HepG2 (cell line): ENCODE measurements around the gene CHPF. TPM values are rescaled to one million over a fixed set of nuclear protein-coding genes. Genes with fewer than 3 reads are reported as not detected.

ENCODE experiments used
- CAMTA2 ChIP-seq: sonication (generic); formaldehyde crosslinking; IDR thresholded peaks from 2 replicates; pipeline ENCODE4 v1.4.0; 2020; ENCODE audit warnings: mild to moderate bottlenecking, missing genetic modification reagents, borderline replicate concordance
- KMT2A ChIP-seq: sonication (generic); formaldehyde crosslinking; IDR thresholded peaks from 2 replicates; pipeline ENCODE4 v1.4.0; 2020; ENCODE audit warnings: missing genetic modification reagents
- MBD4 ChIP-seq: IDR thresholded peaks from 2 replicates; pipeline ENCODE4 v1.6.1; 2012; ENCODE audit warnings: low read length, inconsistent platforms, borderline replicate concordance
- NONO ChIP-seq, 2 experiments: fragments of 450-650 bp in 1 of 2; sonication (generic) in 1 of 2; formaldehyde crosslinking in 1 of 2; IDR thresholded peaks in 1 of 2; conservative IDR thresholded peaks in 1 of 2; 2 replicates each; pipeline versions ENCODE4 v1.6.1 to v1.8.0; 2017 to 2022; ENCODE audit warnings: mild to moderate bottlenecking in 1 of 2, missing genetic modification reagents in 1 of 2, moderate library complexity in 1 of 2
- RNF2 ChIP-seq: fragments of 450-650 bp; conservative IDR thresholded peaks from 2 replicates; pipeline ENCODE4 v1.6.1; 2016; ENCODE audit warnings: low read depth
- SMARCC2 ChIP-seq: fragments of 450-650 bp; IDR thresholded peaks from 2 replicates; pipeline ENCODE4 v1.6.1; 2017; ENCODE audit warnings: antibody characterized with exemption, mild to moderate bottlenecking
- SP140L ChIP-seq: sonication (generic); formaldehyde crosslinking; IDR thresholded peaks from 2 replicates; pipeline ENCODE4 v1.4.0; 2020; ENCODE audit warnings: missing genetic modification reagents, borderline replicate concordance
- SRSF1 ChIP-seq: fragments of 200-400 bp; formaldehyde crosslinking; optimal IDR thresholded peaks from 2 replicates; pipeline ENCODE3; 2017; ENCODE audit warnings: mild to moderate bottlenecking, low read depth, low read length, moderate library complexity
- ZFAT ChIP-seq: sonication (generic); formaldehyde crosslinking; conservative IDR thresholded peaks from 2 replicates; pipeline ENCODE4 v1.8.1; 2023; ENCODE audit warnings: missing genetic modification reagents, inconsistent platforms
- ZNF121 ChIP-seq: sonication (generic); formaldehyde crosslinking; IDR thresholded peaks from 2 replicates; pipeline ENCODE4 v1.5.0; 2020; ENCODE audit warnings: mild to moderate bottlenecking, missing genetic modification reagents
- ZNF335 ChIP-seq: sonication (generic); formaldehyde crosslinking; IDR thresholded peaks from 2 replicates; pipeline ENCODE4 v1.4.0; 2020; ENCODE audit warnings: missing genetic modification reagents
- ZNF337 ChIP-seq: sonication (generic); formaldehyde crosslinking; IDR thresholded peaks from 2 replicates; pipeline ENCODE4 v1.5.1; 2020; ENCODE audit warnings: missing genetic modification reagents, low read depth, mild to moderate bottlenecking, borderline replicate concordance
- ZNF510 ChIP-seq: sonication (generic); formaldehyde crosslinking; IDR thresholded peaks from 2 replicates; pipeline ENCODE4 v1.4.0; 2020; ENCODE audit warnings: low read depth, mild to moderate bottlenecking, missing genetic modification reagents
- ZNF564 ChIP-seq: sonication (generic); formaldehyde crosslinking; IDR thresholded peaks from 2 replicates; pipeline ENCODE4 v1.8.1; 2023; ENCODE audit warnings: mild to moderate bottlenecking, missing genetic modification reagents
- ZNF570 ChIP-seq: sonication (generic); formaldehyde crosslinking; IDR thresholded peaks from 2 replicates; pipeline ENCODE4 v1.4.0; 2020; ENCODE audit warnings: mild to moderate bottlenecking, missing genetic modification reagents, borderline replicate concordance
- ZNF605 ChIP-seq: sonication (generic); formaldehyde crosslinking; IDR thresholded peaks from 2 replicates; pipeline ENCODE4 v1.8.0; 2022; ENCODE audit warnings: mild to moderate bottlenecking, missing genetic modification reagents
- polyA plus RNA-seq, 8 experiments: library from polyadenylated mRNA; depleted of rRNA in 3 of 8; stranded (reverse) in 7 of 8; unstranded in 1 of 8; fragments of >200 nt; fragmentation: Illumina TruSeq in 4 of 8; extraction: Trizol in 4 of 8; gene quantifications; 2 replicates each; pipeline versions ENCODE4 v1.2.1 to v1.2.3, GENCODE V29; 2011 to 2016; ENCODE audit warnings: low read depth in 4 of 8, missing spikeins in 1 of 8, mixed read lengths in 1 of 8; ENCODE audit not compliant: insufficient read depth in 1 of 8
- total RNA-seq, 5 experiments: library from RNA; depleted of rRNA; stranded (reverse); fragments of >200 nt; fragmentation: Illumina TruSeq; extraction: Trizol; gene quantifications; 2 replicates each; pipeline ENCODE4 v1.2.3, GENCODE V29; 2016; ENCODE audit warnings: low read depth in 1 of 5
- TF ChIP-seq, protein P1 (sequence below): sonication (generic); formaldehyde crosslinking; IDR thresholded peaks from 2 replicates; pipeline ENCODE4 v1.5.1; 2020; ENCODE audit warnings: mild to moderate bottlenecking, missing genetic modification reagents
- TF ChIP-seq, protein P2 (sequence below): sonication (generic); formaldehyde crosslinking; IDR thresholded peaks from 2 replicates; pipeline ENCODE4 v1.5.0; 2020; ENCODE audit warnings: missing genetic modification reagents, mild to moderate bottlenecking, borderline replicate concordance
- TF ChIP-seq, protein P3 (sequence below): sonication (generic); formaldehyde crosslinking; IDR thresholded peaks from 2 replicates; pipeline ENCODE4 v1.4.0; 2020; ENCODE audit warnings: missing genetic modification reagents, mild to moderate bottlenecking, borderline replicate concordance

Gene CHPF
- total and polyA plus RNA-seq, 2 of the 13 experiments (the other 11 are each of a cell fraction or from before 2014, with no cell fraction given): 79.6 to 111 TPM

DNA sequence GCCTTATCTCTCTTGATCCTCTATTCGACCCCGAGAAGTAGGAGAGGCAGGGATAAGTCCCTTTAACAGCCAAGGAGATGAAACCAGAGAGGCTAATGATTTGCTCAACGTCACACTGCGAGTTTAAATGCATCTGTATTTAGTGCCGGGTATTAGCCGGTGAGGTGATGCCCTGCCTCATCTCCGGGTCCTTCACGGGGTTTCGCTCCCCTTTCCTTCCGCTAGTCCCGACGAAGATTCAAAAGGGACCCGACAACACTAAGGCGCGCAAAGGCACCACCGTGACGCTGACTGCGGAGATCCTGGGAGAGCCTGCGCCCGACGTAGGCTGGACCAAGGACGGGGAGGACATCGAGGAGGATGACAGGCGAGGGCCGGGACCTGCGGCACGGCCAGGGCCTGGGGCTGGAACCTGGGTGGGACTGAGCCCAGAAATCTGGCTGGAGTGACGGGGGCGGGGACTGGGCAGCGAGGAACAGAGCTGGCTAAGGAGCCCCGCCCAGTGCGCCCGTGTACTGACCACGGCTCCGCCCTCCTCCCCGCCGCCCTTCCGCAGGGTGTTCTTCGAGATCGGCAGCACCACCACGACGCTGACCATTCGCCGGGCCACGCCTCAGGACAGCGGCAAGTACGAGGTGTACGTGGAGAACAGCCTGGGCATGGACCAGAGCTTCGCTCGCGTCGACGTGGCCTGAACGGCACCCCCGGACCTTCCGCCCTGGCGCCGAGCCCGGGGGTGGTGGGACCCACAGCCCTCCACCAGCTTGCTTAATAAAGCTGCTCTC, 45.9 kb downstream of the CHPF start (continued):
- TF ChIP-seq CAMTA2 (no peak), ZNF335 (CRISPR knock-in tag) (0 out of 2 replicates have a peak, but pooled peaks have one; percentile 7), MBD4 (no peak), NONO (IDR thresholded peaks at IDR 0.05) (no peak), NONO (CRISPR knock-in tag; conservative IDR thresholded peaks at IDR 0.05) (no peak), SRSF1 (peak; percentile 2), ZNF564 (CRISPR knock-in tag) (0 out of 2 replicates have a peak, but pooled peaks have one; percentile 24), ZNF337 (CRISPR knock-in tag) (no peak), ZFAT (no peak), ZNF121 (CRISPR knock-in tag) (no peak), ZNF570 (CRISPR knock-in tag) (no peak), RNF2 (peak; percentile 70; the same call in 1 of the 2 replicates), KMT2A (CRISPR knock-in tag) (0 out of 2 replicates have a peak, but pooled peaks have one; percentile 28), SMARCC2 (no peak), ZNF605 (peak; percentile 56; the same call in 1 of the 2 replicates), ZNF510 (CRISPR knock-in tag) (0 out of 2 replicates have a peak, but pooled peaks have one; percentile 18), SP140L (CRISPR knock-in tag) (no peak)
- TF ChIP-seq, protein P1, sequence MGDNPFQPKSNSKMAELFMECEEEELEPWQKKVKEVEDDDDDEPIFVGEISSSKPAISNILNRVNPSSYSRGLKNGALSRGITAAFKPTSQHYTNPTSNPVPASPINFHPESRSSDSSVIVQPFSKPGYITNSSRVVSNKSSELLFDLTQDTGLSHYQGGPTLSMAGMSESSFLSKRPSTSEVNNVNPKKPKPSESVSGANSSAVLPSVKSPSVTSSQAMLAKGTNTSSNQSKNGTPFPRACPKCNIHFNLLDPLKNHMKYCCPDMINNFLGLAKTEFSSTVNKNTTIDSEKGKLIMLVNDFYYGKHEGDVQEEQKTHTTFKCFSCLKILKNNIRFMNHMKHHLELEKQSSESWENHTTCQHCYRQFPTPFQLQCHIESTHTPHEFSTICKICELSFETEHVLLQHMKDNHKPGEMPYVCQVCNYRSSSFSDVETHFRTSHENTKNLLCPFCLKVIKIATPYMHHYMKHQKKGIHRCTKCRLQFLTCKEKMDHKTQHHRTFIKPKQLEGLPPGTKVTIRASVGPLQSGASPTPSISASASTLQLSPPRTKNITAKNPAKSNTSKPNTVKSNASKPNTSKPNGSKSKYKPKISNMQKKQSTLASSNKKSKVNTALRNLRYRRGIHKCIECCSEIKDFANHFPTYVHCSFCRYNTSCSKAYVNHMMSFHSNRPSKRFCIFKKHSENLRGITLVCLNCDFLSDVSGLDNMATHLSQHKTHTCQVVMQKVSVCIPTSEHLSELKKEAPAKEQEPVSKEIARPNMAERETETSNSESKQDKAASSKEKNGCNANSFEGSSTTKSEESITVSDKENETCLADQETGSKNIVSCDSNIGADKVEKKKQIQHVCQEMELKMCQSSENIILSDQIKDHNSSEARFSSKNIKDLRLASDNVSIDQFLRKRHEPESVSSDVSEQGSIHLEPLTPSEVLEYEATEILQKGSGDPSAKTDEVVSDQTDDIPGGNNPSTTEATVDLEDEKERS (CRISPR knock-in tag): no peak; the same call in 1 of the 2 replicates
- TF ChIP-seq, protein P2, sequence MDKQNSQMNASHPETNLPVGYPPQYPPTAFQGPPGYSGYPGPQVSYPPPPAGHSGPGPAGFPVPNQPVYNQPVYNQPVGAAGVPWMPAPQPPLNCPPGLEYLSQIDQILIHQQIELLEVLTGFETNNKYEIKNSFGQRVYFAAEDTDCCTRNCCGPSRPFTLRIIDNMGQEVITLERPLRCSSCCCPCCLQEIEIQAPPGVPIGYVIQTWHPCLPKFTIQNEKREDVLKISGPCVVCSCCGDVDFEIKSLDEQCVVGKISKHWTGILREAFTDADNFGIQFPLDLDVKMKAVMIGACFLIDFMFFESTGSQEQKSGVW (CRISPR knock-in tag): no peak
- TF ChIP-seq, protein P3, sequence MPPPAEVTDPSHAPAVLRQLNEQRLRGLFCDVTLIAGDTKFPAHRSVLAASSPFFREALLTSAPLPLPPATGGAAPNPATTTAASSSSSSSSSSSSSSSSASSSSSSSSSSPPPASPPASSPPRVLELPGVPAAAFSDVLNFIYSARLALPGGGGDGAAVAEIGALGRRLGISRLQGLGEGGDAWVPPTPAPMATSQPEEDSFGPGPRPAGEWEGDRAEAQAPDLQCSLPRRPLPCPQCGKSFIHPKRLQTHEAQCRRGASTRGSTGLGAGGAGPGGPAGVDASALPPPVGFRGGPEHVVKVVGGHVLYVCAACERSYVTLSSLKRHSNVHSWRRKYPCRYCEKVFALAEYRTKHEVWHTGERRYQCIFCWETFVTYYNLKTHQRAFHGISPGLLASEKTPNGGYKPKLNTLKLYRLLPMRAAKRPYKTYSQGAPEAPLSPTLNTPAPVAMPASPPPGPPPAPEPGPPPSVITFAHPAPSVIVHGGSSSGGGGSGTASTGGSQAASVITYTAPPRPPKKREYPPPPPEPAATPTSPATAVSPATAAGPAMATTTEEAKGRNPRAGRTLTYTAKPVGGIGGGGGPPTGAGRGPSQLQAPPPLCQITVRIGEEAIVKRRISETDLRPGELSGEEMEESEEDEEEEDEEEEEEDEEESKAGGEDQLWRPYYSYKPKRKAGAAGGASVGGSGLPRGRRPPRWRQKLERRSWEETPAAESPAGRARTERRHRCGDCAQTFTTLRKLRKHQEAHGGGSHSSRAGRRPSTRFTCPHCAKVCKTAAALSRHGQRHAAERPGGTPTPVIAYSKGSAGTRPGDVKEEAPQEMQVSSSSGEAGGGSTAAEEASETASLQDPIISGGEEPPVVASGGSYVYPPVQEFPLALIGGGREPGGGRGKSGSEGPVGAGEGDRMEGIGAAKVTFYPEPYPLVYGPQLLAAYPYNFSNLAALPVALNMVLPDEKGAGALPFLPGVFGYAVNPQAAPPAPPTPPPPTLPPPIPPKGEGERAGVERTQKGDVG (CRISPR knock-in tag): no peak
